GM18511 (cell line): ENCODE data around the gene PCDHB9.
"Not testable (repeated sequence)": the region's sequence is repeated elsewhere in the genome, so short reads cannot be mapped to it uniquely, and the experiment has no call there.

ENCODE experiments used
- ATAC-seq: cut with Tn5 transposase; IDR thresholded peaks from one replicate; pipeline ENCODE4 v1.9.1; 2021; ENCODE audit warnings: mild to moderate bottlenecking, moderate library complexity; ENCODE audit not compliant: unreplicated experiment

The PCDHB9 gene

GRCh38 chr5:141186897-141187512, at the start of gene PCDHB9:
TSS of gene PCDHB9 (plus strand) at chr5:141187161. CDS start at chr5:141187319, 158 bp downstream.
- ATAC-seq: no peak

- not testable (repeated sequence) for ATAC-seq
These were observed 49.6 kb upstream of the PCDHB9 start for GRCh38 chr5:141137346-141137745.

GRCh38 chr5:141149812-141150211, 37.1 kb upstream of the PCDHB9 start, which contains the start of gene PCDHB6:
TSS of gene PCDHB6 (plus strand) at chr5:141150057. CDS start at chr5:141150258, 201 bp downstream.
- ATAC-seq: no peak

GRCh38 chr5:141150224-141150992, 36.6 kb upstream of the PCDHB9 start:
- ATAC-seq: no peak

- ATAC-seq: no peak
These were observed 36.0 kb upstream of the PCDHB9 start for GRCh38 chr5:141150993-141151325.

- ATAC-seq: not testable (repeated sequence)
These were observed 35.3 kb upstream of the PCDHB9 start for GRCh38 chr5:141151632-141152031.

GRCh38 chr5:141152096-141152495, 34.9 kb upstream of the PCDHB9 start:
- ATAC-seq: not testable (repeated sequence)

GRCh38 chr5:141155540-141156374, 31.2 kb upstream of the PCDHB9 start:
- ATAC-seq: no peak

- not testable (repeated sequence) for ATAC-seq
These were observed 29.6 kb upstream of the PCDHB9 start for GRCh38 chr5:141157356-141157755.

- not testable (repeated sequence) for ATAC-seq
These were observed 29.1 kb upstream of the PCDHB9 start for GRCh38 chr5:141157901-141158300.

- ATAC-seq: no peak
These were observed 14.4 kb upstream of the PCDHB9 start, which contains the start of gene PCDHB7 for GRCh38 chr5:141172381-141173204. TSS of gene PCDHB7 (plus strand) at chr5:141172644. CDS start at chr5:141172836, 192 bp downstream.

- not testable (repeated sequence) for ATAC-seq
These were observed 12.5 kb upstream of the PCDHB9 start for GRCh38 chr5:141174291-141175104.

- no peak for ATAC-seq
These were observed 11.0 kb upstream of the PCDHB9 start for GRCh38 chr5:141175933-141176332.

- not testable (repeated sequence) for ATAC-seq
These were observed 9.3 kb upstream of the PCDHB9 start, which contains the start of gene PCDHB8 for GRCh38 chr5:141177577-141178191. TSS of gene PCDHB8 (plus strand) at chr5:141177790. CDS start at chr5:141178035, 245 bp downstream.

GRCh38 chr5:141179371-141179770, 7.6 kb upstream of the PCDHB9 start:
- ATAC-seq: not testable (repeated sequence)

GRCh38 chr5:141179876-141180275, 7.1 kb upstream of the PCDHB9 start:
- not testable (repeated sequence) for ATAC-seq

- ATAC-seq: no peak
These were observed 6.6 kb upstream of the PCDHB9 start for GRCh38 chr5:141180313-141180712.

- ATAC-seq: no peak
These were observed 4.7 kb upstream of the PCDHB9 start, which contains the start of gene PCDHB16 for GRCh38 chr5:141182248-141182647. TSS of gene PCDHB16 (plus strand) at chr5:141182387. CDS start at chr5:141182560, 173 bp downstream.
